Transverse colon (tissue), 4 donors: ENCODE results near the gene LCP1.

Experiments
- EP300 ChIP-seq: sonication (generic); formaldehyde crosslinking; IDR thresholded peaks from one replicate; pipeline ENCODE4 v1.6.1; 2017; ENCODE audit warnings: antibody characterized with exemption, low read depth
- POLR2A ChIP-seq: fragments of 450-650 bp; IDR thresholded peaks from one replicate; pipeline ENCODE4 v1.6.1; 2016; ENCODE audit warnings: antibody characterized with exemption, mild to moderate bottlenecking, moderate library complexity
- POLR2AphosphoS5 ChIP-seq, 3 donors: sonication (generic); formaldehyde crosslinking; IDR thresholded peaks; one replicate each; pipeline ENCODE4 v1.6.1; 2016; ENCODE audit warnings: antibody characterized with exemption in 3 of 3
- TF ChIP-seq, protein P1 (sequence below), 5 experiments: fragments of 200-600 bp in 3 of 5; fragments of 450-650 bp in 2 of 5; sonication (generic) in 3 of 5; IDR thresholded peaks; 1 replicate in 2 of 5; 2 replicates in 3 of 5; pipeline ENCODE4 v1.5.1; 2016 to 2017; ENCODE audit warnings: antibody characterized with exemption in 5 of 5, inconsistent platforms in 3 of 5, mild to moderate bottlenecking in 2 of 5, moderate library complexity in 1 of 5

DNA sequence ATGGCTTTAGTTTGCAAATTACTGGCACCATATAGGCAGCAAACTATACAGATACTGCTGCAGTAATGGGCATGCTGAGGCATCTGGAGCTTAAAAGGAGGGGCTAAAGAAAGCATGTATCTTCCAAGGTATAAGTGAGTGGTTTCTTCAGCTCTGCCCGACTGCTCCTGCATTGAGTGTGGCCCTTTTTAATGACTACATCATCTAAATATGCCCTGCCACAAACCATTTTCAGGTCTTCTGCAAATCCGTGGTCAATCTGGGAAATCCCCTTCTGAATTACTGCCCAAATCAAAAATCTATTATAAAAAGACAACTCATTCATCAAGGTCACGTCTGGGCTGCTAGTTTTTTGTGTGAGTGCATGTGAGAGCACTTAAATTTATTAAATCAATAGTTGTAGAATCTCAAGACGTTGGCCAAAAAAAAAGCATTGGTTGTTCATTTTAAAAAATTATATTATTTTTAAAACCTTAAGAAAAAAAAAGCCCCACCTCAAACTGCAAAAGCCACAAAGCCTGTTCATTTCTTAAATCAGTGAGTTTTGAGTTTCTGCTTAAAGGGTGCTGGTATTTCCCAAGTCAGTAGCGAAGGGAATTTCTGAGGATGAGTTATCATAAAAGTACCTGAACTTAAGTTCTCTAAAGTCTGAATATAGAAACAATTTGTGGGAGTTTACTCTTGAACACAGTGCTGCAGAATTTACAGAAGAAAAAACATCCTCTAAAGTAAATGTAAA, 16.3 kb downstream of the LCP1 start:
- TF ChIP-seq, protein P1, sequence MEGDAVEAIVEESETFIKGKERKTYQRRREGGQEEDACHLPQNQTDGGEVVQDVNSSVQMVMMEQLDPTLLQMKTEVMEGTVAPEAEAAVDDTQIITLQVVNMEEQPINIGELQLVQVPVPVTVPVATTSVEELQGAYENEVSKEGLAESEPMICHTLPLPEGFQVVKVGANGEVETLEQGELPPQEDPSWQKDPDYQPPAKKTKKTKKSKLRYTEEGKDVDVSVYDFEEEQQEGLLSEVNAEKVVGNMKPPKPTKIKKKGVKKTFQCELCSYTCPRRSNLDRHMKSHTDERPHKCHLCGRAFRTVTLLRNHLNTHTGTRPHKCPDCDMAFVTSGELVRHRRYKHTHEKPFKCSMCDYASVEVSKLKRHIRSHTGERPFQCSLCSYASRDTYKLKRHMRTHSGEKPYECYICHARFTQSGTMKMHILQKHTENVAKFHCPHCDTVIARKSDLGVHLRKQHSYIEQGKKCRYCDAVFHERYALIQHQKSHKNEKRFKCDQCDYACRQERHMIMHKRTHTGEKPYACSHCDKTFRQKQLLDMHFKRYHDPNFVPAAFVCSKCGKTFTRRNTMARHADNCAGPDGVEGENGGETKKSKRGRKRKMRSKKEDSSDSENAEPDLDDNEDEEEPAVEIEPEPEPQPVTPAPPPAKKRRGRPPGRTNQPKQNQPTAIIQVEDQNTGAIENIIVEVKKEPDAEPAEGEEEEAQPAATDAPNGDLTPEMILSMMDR (IDR thresholded peaks at IDR 0.05): no peak
- no peak for TF ChIP-seq POLR2A
- TF ChIP-seq EP300: no peak
- TF ChIP-seq POLR2AphosphoS5 (IDR thresholded peaks at IDR 0.05): no peak
